NCI-H2171 treated with DMSO at 0.1 percent for 48 hours (cell line): ENCODE measurements around the gene G2E3.
"Not testable (repeated sequence)": the region's sequence is repeated elsewhere in the genome, so short reads cannot be mapped to it uniquely, and the experiment has no call there.

ENCODE experiments used
- DNase-seq: peaks from one replicate; lab custom pipeline; 2025; lab: John Stamatoyannopoulos, UW

The G2E3 gene

DNA sequence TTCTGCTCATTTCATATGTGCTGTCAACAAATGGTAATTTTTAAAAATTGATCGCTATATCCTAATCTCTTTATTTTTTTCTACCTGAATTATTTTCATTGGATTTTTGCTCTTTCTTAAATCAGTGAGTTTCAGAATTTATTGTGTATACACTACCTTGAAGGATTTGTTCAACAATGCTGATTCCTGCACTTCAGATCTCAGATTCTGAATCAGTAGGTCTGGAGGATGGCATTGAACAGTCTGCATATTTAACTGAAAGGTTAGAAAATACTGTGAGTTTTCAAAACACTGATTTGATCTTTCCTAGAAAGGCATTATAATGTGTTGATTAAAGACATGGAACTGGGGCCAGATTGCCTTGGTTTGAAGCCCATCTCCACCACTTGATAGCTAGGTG is 1.6 kb downstream of the G2E3 start:
- DNase-seq: no peak

DNA sequence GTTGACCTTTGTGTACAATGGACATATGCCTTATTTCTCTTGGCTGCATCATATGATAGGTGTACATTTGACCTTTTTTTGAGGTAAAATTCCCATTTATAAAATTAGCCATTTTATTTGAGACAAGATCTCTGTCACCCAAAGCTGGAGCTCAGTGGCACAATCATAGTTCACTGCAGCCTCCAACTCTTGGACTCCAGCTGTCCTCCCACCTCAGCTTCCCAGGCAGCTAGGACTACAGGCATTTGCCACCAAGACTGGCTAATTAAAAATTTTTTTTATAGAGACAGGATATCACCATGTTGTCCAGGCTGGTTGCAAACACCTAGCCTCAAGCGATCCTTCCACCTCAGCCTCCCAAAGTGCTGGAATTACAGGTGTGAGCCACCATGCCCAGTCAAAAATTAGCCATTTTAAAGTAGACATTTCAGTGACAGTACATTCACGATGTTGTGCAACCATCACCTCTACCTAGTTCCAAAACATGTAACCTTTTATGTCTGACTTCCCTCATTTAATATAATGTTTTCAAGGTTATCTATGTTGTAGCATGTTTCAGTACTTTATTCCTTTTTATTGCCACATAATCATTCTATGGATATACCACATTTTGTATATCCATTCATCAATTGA is 5.4 kb downstream of the G2E3 start:
- no peak for DNase-seq

DNA sequence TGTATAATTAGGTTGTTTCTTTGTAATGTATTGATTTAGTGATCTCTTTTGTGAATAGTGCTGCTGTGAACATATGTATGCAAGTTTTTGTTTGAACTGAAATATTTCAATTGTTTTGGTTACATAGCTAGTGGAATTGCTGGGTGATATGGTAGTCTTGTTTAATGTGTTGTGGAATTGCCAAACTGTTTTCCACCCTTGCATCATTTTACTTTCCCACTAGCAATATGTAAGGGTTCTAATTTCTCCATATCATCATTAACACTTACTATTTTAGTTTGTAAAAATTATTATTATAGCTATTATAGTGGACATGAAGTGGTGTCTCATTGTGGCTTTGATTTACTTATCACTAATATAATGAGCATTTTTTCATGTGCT is 5.9 kb downstream of the G2E3 start:
- DNase-seq: no peak

DNA sequence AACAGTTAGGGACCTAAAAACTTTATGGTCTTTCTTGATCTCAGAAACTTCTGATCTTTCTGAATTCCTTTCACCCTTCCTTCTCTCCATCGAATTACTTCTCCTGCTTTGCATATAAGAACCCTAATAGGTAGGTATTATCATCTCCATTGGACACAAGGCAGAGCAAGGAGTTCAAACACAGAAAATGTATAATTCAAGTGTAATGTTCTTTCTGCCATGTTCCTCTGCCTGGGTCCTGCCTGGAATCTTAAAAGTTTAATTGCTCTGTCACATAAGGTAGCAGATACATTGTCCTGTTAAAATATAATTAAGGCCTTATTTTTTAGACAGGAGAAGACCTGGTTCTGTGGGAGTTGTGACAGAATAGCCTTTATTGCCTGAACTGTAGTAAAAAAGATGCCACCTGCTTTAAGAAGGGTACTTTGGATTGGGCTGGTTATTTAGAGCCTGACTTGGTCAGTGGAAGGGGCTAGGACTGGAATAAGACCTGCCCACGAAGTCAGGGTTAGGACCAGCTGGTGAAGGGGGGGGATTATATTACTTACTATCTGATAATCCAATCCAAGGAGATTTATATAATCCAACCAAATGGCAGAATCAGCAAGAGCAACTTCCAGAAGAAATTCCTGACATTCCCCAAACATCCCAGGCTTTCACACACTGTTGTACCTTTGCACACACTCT is 10.4 kb downstream of the G2E3 start:
- no peak for DNase-seq

DNA sequence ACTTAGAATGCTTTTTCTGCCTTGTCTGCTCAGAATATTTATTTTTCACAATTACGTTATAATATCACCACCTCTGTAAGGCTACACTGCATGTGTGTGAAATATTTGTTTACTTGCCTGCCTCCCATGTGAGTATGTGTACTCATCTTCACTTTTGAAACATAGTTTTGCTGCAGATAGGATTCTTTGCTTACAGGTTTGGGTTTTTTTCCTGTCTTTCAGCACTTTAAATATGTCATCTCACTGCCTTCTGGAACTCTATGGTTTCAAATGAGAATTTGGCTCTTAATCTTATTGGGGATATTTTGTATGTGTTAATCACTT is 10.9 kb downstream of the G2E3 start:
- DNase-seq: no peak

DNA sequence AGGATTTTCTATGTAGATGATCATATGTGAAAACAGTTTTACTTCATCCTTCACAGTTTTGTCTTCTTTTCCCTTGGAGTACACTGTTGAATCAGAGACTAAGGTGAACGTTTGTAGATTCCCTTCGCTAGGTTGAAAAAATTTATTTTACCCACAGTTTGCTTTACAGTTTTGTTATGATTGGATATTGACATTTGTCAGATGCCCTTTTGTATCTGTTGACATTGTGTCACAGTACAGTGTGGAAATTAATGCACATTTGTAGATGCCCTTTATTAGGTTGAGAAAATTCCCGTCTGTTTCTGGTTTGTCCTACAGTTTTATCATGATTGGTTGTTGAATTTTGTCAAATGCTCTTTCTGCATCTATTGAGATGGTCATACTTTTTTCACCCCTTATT is 13.3 kb downstream of the G2E3 start:
- DNase-seq: no peak

DNA sequence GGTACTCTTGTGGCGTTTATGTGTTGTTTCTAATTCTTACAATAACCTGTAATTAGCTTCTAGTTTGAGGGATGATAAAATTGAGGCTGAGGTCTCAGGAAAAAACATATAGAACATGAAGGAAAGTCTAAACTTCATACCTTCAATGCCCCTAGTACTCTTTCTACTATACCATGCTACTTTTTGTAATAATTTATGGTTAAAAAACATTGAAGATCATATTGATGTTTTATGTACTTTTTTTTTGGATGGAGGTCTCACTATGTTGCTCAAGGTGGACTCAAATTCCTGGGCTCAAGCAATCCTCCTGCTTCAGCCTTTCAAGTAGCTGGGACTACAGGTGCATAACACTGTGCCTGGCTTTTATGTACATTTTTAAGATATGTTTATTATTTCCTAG is 13.8 kb downstream of the G2E3 start:
- no peak for DNase-seq

DNA sequence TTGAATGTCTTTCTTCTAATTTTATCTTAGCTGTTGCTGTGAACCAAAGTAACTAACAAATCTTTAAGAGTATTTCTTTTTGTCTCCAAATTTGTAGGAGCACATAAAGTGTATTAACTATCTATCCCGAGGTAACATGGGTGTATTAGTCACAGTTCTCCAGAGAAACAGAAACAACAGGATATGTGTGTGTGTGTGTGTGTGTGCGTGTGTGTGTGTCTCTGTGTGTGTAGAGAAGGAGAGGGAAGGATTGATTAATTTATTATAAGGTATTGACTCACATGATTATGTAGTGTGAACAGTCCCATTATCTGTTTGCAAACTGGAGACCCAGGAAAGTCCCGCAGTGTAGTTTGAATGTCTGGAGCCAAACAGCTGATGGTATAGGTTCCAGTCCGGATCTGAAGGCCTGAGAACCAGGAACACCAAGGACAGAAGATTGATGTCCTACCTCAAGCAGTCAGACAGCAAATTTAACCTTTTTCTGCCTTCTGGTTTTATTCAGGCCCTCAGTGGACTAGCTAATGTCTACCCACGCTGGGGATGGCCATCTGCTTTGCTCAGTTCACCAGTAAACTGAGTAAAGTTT is 14.4 kb downstream of the G2E3 start:
- DNase-seq: no peak

DNA sequence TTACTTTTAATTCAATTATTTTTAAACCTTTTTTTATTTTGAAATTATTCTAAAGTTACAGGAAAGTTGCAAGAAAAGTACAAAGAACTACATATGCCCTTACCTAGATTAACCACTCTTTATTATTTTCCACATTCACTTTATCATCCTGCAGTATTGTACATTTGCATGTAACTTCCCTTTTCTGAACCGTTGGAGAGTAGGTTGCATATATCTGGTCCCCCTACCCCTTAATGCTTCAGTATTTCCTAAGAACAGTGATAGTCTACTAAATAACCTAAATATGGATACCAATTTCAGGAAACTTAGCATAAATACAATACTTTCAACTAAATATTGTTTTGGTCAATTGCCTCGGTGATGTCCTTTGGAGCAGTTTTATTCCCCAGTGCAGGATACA is 15.0 kb downstream of the G2E3 start:
- no peak for DNase-seq

DNA sequence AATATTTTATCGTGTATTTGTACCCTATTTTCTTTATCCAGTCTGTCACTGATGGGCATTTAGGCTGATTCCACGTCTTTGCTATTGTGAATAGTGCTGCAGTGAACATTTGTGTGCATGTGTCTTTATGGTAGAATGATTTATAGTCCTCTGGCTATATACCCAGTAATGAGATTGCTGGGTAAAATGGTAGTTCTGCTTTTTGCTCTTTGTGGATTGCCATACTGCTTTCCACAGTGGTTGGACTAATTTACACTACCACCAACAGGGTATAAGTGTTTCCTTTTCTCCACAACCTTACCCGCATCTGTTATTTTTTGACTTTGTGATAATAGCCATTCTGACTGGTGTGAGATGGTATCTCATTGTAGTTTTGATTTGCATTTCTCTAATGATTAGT is 15.8 kb downstream of the G2E3 start:
- not testable (repeated sequence) for DNase-seq

DNA sequence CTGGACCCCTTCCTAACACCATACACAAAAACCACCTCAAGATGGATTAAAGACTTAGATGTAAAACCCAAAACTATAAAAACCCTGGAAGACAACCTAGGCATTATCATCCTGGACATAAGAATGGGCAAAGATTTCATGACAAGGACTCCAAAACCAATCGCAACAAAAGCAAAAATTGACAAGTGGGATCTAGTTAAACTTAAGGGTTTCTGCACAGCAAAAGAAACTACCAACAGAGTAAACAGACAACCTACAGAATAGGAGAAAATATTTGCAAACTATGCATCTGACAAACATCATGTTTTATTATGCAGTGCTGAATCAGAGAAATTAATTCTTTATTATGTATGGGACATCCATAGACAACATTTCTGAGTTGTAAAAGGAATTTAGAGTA is 17.4 kb downstream of the G2E3 start:
- DNase-seq: not testable (repeated sequence)

DNA sequence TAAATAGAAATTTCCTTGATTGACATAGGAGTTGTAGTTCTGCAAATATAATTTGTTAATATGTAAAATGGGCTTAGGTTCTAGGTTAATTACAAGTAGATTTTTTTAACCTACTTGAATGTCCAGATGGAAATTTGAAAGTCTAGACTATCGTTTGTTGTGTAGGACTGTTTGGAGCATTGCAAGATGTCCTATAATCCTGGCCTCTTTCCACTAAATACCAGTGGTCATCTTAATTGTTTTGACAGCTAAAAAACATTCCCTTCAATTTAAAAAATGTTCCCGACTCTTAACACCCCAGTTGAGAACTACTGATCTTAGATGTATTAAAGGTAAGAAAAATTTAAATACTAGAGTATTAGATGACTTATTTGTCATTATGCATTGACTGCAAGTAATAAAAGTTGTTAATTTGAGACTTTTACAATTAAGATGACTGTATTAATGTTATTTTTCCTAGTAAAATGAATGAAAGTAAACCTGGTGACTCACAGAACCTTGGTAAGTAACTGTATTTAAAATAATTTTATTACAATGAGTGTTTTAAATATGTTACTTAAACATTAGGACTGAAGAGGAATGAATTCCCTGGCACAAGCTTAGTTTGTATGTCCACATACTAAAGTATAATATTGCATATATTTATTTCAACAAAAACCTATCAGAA is 21.8 kb downstream of the G2E3 start:
- no peak for DNase-seq

DNA sequence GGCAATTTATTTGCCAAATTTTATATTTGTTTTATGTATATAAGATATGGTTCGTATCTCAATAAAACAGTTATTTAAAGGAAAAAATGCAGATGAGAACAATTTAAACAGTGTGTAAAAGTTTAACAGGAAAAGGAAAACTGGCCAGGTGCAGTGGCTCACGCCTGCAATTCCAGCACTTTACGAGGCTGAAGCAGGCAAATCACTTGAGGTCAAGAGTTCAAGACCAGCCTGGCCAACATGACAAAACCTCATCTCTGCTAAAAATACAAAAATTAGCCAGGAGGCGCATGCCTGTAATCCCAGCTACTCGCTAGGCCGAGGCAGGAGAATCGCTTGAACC is 22.3 kb downstream of the G2E3 start:
- no peak for DNase-seq

DNA sequence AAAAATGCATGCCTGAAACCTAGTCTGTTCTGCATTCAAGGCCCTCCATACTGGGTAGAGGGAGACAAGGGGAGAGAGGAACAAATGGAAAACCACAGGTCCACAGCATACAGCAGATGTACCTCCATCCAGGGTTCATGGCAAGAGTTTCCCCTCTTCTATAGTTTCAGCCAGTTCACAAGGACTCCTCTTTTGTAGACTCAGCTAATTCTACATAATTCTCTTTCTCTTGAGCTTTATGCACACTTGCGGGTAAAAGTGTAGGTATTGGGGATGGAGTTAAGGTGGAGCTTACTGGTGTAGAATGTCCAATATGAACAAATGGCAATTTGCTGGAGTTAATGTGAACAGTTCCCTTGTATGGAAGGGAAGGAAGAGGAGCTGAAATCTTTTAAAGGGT is 23.4 kb downstream of the G2E3 start:
- DNase-seq: no peak

DNA sequence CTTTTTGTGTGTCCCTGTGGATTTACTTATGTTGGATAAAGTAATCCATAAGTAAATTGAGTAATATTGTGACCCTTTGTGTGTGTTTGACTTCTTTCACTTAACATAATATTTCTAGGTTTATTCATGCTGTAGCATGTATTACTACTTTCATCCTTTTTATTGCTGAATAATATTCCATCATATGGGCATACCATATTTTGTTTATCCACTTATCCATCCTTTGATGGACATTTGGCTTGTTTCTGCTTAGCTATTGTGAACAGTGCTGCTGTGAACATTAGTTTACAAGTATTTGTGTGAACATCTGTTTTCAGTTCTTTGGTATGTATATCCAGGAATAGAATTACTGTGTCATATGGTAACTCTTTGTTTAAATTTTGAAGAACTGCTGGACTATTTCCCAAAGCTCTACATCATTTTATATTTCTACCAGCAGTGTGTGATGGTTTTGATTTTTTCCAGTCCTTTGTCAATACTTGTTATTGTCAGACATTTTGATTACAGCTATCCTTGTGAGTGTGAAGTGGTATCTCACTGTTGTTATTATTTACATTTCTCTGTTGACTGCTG is 25.2 kb downstream of the G2E3 start:
- DNase-seq: no peak

DNA sequence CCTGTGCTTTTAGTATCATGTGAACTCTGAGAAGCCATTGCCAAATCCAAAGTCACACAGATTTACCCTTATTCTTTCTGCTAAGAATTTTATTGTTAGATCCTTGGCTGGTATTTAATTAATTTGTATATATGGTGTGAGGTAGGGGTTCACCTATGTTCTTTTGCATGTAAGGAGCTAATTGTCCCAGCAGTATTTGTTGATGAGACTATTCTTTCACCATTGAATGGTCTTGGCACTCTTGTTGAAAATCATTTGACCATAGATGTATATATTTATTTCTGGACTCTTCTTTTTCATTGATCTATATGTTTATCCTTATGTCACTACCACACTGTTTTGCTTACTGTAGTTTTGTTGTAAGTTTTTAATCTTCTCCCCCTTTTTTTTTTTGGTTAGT is 26.2 kb downstream of the G2E3 start:
- DNase-seq: no peak

DNA sequence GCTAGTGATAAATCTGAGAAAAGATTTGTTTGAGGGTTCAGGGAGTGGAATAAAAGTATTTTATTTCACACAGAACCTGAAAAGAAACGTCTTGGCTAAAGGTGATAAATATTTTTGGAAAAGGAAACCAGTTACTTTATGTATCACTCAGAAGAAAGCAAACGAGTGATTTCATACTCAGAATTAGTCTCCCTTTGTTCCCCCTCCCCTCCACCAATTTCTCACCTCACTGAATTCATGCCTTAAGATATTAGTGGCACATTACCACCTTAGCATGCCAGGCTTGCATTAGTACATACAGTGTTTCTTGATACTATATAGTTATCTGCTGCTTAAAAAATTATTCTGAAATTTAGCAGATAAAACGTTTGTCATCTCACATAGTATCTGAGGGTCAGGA is 28.2 kb downstream of the G2E3 start:
- DNase-seq: no peak

DNA sequence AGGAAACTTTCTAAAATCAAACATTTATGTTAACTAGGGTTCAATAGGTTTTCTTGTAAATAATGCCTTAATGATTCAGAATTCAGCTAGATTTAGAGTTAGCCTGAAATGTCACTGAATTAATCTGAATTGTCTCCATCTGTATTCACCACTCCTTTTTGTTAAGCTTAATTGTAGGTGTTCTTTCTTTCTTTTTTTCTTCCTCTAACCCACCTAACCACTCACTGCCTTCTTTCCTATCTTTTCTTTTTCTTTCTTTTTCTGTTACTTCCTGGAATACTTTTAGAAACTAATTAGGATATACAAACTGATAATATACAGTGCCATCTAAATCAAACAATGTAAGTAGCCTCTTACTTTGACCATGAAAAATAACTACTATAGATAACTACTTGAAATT is 29.9 kb downstream of the G2E3 start:
- no peak for DNase-seq

DNA sequence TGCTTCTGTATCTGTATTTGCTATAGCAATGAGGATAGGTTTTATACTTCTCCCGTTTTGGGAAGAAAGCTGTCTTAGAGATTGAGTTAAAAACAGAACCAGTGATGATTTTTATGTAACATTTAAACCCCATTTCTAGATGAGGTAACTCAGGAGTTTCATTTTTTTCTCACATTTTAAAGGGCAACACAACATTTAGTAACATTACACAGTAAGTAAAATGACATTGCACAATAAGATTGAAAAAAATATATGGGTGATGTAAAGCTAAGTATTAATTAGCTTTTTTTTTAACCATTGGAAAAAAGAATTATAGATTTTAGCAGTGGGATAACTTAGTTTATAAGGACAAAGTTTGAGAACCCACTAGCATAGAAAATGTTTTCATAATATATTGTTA is 38.0 kb downstream of the G2E3 start:
- no peak for DNase-seq

DNA sequence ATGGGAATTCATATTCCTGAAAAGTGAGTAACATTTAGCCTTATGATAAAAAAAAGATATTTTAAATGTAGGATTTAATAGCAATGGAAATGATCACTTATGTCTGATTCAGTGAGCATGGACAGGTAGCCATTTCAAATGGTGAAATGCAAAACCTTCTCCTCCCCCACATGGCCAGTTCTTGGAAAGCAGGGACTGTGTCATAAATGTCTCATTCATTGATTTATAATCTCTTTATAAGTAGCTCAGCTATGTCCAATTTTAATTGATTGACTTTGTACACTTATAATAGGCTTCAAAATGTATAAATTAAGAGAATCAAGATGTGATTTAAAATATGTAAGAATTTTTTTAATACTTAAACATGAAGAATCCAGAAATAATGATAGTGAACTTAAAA is 38.5 kb downstream of the G2E3 start:
- DNase-seq: no peak

DNA sequence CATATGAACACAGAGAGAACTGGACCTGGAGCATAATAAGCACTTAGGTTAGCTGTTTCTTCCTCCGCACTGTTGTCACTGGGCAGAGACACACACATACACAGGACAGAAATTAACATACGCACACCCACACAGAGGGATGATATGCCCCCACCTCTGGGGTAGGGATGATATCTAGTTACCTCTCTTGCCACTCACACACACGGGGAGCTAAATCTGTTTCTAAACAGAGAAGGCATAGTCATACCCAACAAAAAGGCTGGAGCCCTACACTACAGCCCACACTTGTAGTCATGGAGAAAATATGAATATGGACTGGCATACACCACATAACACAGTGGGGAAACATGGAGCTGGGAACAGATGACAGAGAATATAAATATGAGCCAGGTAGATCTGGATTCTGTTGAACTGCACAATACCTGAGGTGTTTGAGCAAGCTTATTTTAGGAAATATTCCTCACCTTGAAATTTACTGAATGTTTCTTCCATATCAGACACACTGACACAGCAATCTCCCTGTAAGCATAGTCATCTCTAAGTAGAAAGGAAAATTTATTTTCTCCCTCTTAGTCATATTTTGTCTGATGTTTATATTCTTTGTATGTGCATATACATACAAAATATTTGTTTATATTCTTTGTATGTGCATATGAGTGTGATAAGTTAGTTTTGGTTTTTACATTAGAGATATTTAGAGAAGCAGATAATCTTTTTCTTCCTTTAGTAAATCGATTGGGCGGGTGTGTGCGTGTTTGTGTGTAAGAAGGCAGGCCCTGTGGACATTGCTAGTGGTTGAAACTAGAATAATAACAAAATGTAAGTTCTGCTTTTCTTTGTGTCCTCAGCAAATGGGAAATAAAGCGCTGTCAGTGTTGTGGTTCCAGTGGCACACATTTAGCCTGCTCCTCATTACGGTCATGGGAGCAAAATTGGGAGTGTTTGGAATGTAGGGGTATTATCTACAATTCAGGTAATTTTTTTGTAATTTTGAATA is 42.3 kb downstream of the G2E3 start:
- DNase-seq: no peak

DNA sequence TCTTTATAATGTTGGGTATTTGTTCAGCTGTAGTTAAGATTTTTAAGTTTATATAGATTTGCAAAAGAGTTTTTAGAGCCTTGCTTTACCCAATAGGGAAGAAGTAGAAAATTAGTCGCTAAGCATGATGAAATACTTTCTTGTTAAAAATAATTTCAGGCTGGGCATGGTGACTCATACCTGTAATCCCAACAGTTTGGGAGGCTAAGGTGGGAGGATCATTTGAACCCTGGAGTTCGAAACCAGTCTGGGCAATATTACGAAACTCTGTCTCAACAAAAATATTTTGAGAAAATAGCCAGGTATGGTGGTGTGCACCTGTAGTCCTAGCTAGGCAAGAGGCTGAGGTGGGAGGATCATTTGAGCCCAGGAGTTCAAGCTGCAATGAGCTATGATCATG is 44.4 kb downstream of the G2E3 start:
- no peak for DNase-seq
